ENCODE results near the gene ZNF423.

- TF ChIP-seq, protein P1, sequence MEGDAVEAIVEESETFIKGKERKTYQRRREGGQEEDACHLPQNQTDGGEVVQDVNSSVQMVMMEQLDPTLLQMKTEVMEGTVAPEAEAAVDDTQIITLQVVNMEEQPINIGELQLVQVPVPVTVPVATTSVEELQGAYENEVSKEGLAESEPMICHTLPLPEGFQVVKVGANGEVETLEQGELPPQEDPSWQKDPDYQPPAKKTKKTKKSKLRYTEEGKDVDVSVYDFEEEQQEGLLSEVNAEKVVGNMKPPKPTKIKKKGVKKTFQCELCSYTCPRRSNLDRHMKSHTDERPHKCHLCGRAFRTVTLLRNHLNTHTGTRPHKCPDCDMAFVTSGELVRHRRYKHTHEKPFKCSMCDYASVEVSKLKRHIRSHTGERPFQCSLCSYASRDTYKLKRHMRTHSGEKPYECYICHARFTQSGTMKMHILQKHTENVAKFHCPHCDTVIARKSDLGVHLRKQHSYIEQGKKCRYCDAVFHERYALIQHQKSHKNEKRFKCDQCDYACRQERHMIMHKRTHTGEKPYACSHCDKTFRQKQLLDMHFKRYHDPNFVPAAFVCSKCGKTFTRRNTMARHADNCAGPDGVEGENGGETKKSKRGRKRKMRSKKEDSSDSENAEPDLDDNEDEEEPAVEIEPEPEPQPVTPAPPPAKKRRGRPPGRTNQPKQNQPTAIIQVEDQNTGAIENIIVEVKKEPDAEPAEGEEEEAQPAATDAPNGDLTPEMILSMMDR (IDR thresholded peaks at IDR 0.05): no peak
- no peak for TF ChIP-seq POLR2A (IDR thresholded peaks at IDR 0.05)
Observed at GRCh38 chr16:49510141-49510540, 345.8 kb downstream of the ZNF423 start.

Measured in right lobe of liver (tissue), 4 donors.